IPS-15b (cell line): ENCODE data around the gene SELENON.
"Not testable (repeated sequence)": the region's sequence is repeated elsewhere in the genome, so short reads cannot be mapped to it uniquely, and the experiment has no call there.

Experiments used
- H3K27me3 ChIP-seq: one replicate; pipeline ENCODE4 v1.6.1; 2013; ENCODE audit warnings: low read length; ENCODE audit not compliant: control insufficient read depth, insufficient read depth
- H3K36me3 ChIP-seq: one replicate; pipeline ENCODE4 v1.6.1; 2013; ENCODE audit warnings: low read length; ENCODE audit not compliant: control insufficient read depth, insufficient read depth
- H3K4me1 ChIP-seq: one replicate; pipeline ENCODE4 v1.6.1; 2013; ENCODE audit warnings: mild to moderate bottlenecking, low read length; ENCODE audit not compliant: control insufficient read depth, insufficient read depth
- H3K4me3 ChIP-seq: one replicate; pipeline ENCODE4 v1.5.1; 2013; ENCODE audit warnings: low read depth, low read length
- H3K9ac ChIP-seq: one replicate; pipeline ENCODE4 v1.6.1; 2013; ENCODE audit warnings: low read depth, mild to moderate bottlenecking, low read length
- H3K9me3 ChIP-seq: one replicate; pipeline ENCODE4 v1.6.1; 2013; ENCODE audit warnings: mild to moderate bottlenecking, low read length; ENCODE audit not compliant: control insufficient read depth, insufficient read depth

Gene SELENON

GRCh38 chr1:25831569-25832196 is 31.7 kb downstream of the SELENON start:
- Histone ChIP-seq H3K4me3 (no peak overlapping the region), H3K4me1 (no peaks in the 10 kb centered on the region), H3K9ac (no peak overlapping the region), H3K27me3 (no peaks in the 10 kb centered on the region), H3K9me3 (no peaks in the 10 kb centered on the region), H3K36me3 (peaks cover 28% of the 10 kb centered on the region)

- no peaks in the 10 kb centered on the region for H3K9me3 ChIP-seq
- peaks cover 26% of the 10 kb centered on the region for H3K36me3 ChIP-seq
- no peaks in the 10 kb centered on the region for H3K4me1 ChIP-seq
- no peak overlapping the region for H3K4me3 ChIP-seq
- H3K27me3 ChIP-seq: no peaks in the 10 kb centered on the region
- H3K9ac ChIP-seq: no peak overlapping the region
Observed at GRCh38 chr1:25832336-25833037, 32.5 kb downstream of the SELENON start.

DNA sequence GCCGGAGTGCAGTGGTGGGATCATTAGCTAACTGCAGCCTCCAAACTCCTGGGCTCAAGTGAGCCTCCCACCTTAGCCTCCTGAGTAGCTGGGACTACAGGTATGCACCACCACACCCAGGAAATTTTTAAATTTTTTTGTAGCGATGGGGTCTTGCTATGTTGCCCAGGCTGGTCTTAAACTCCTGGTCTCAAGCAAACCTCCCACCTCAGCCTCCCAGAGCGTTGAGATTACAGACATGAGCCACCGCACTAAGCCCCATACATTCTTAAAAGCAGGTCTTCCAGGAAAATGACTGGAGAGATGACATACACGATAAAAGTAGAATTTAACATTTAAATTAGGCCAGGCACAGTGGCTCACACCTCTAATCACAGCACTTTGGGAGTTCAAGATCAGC is 33.2 kb downstream of the SELENON start:
- H3K4me3 ChIP-seq: no peak overlapping the region
- H3K36me3 ChIP-seq: peaks cover 25% of the 10 kb centered on the region
- no peak overlapping the region for H3K9ac ChIP-seq
- H3K9me3 ChIP-seq: no peaks in the 10 kb centered on the region
- no peaks in the 10 kb centered on the region for H3K27me3 ChIP-seq
- H3K4me1 ChIP-seq: no peaks in the 10 kb centered on the region

DNA sequence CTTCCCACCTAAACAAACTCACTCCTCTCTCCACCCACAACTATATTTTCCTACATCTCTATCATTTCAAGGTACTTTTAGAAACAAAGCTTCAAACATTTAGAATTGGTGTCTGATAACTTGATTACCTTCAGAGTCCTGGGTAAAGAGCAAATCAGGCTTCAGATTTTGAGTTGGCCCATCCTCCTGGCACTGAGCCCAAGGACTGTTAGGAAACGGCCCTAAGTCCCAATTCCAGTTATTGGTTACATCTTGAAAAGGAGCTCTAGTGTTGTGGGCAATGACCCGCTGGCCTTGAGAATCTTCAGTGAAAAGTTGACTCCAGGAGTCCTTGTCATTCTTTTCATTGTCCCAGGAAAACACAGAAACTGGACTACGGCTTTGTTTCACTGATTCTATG is 34.9 kb downstream of the SELENON start:
- Histone ChIP-seq H3K4me3 (no peak overlapping the region), H3K36me3 (peaks cover 15% of the 10 kb centered on the region), H3K4me1 (no peaks in the 10 kb centered on the region), H3K9ac (no peak overlapping the region), H3K9me3 (no peaks in the 10 kb centered on the region), H3K27me3 (no peaks in the 10 kb centered on the region)

DNA sequence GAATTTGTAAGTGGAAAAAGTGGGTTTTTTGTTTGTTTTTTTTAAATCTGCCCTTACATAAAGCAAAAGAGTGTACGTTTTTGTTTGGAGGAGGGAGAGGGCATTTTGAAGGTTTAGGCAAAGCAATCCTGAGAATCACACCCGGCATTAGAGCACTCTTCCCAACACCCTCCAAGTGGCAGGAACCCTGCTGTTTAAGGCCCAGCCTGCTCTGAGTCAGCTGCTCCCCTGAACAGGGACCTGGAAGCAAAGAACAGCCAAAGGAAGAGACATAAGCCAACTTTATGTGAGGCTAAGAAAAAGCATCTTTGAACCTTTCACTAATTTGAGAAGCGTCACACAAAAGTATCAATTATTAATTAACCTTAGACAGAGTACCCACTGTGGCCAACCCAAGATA is 36.7 kb downstream of the SELENON start:
- Histone ChIP-seq H3K27me3 (no peaks in the 10 kb centered on the region), H3K36me3 (peaks cover 15% of the 10 kb centered on the region), H3K4me1 (no peaks in the 10 kb centered on the region), H3K9ac (no peak overlapping the region), H3K9me3 (no peaks in the 10 kb centered on the region), H3K4me3 (no peak overlapping the region)

DNA sequence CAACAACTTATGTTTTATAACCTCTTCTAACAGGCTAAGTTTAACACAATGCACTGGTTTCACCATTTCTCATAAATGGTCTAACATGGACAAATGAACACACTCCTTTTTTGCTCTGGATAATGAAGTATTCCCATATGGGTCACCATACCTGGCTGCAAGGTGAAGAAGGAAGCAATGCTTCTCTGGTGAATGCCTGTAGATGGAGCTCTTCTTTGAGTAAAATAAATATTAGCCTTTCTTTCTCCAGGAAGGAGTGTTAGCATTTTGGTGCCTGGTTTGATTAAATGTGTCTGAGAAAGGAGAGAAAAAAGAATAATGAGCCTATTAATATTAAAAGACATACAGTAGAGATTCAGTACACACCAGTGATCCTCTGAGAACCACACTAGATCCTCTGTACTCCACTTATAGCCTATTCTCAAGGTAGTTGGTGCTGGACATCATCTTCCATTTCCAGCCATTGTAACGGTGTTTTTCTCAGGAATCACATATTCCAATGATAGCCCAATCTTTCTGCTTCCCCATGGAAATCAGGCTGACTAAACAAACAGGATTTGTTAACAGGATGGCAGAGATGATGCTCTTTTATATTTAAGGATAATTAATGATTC is 37.4 kb downstream of the SELENON start:
- H3K4me1 ChIP-seq: no peaks in the 10 kb centered on the region
- H3K36me3 ChIP-seq: peaks cover 12% of the 10 kb centered on the region
- H3K4me3 ChIP-seq: no peak overlapping the region
- no peaks in the 10 kb centered on the region for H3K27me3 ChIP-seq
- no peak overlapping the region for H3K9ac ChIP-seq
- no peaks in the 10 kb centered on the region for H3K9me3 ChIP-seq

- not testable (repeated sequence) for H3K4me1 ChIP-seq, H3K9me3 ChIP-seq, H3K9ac ChIP-seq, H3K27me3 ChIP-seq, H3K36me3 ChIP-seq, H3K4me3 ChIP-seq
Observed at GRCh38 chr1:25839808-25840207, 39.8 kb downstream of the SELENON start.

- Histone ChIP-seq H3K4me1 (no peaks in the 10 kb centered on the region), H3K9ac (no peak overlapping the region), H3K4me3 (no peak overlapping the region), H3K27me3 (no peaks in the 10 kb centered on the region), H3K36me3 (no peaks in the 10 kb centered on the region), H3K9me3 (no peaks in the 10 kb centered on the region)
Observed at GRCh38 chr1:25843483-25843882, 43.5 kb downstream of the SELENON start.

DNA sequence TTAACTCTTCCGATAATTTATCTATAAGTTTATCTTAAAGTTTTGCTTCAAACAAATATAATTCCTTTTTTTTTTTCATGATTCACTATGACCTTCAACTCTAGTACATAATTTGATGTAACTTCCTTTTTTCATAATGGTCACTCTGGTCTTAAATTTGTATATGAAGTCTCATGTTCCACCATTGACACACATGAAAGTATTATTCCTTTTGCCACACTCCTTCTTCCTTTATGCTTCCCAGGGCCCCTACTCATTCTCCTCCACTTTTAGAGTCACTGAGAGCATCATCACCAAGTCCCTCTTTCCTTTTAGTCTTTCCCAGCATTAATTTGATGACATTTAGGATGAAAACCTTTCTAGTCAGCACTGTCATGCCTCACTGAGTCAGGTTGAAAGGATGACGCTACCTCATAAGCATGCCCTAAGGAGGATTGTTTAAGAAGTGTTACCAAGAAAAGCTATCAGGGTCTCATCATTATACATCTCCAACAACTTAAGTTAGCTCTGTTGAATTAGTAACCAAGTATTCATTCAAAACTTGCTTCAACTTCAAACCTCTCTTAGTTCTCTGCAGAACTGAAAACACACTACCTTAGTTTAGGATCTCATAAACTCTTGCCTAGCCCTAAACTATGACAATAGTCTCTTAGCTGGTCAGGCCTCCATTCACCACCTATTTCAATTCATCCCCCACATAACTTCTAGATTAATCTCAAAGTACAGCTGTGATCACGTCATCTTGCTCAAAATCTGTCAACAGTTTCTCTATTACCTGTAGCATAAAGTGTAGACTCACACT is 44.7 kb downstream of the SELENON start:
- Histone ChIP-seq H3K4me3 (no peak overlapping the region), H3K4me1 (no peaks in the 10 kb centered on the region), H3K36me3 (no peaks in the 10 kb centered on the region), H3K27me3 (no peaks in the 10 kb centered on the region), H3K9ac (no peak overlapping the region), H3K9me3 (no peaks in the 10 kb centered on the region)

DNA sequence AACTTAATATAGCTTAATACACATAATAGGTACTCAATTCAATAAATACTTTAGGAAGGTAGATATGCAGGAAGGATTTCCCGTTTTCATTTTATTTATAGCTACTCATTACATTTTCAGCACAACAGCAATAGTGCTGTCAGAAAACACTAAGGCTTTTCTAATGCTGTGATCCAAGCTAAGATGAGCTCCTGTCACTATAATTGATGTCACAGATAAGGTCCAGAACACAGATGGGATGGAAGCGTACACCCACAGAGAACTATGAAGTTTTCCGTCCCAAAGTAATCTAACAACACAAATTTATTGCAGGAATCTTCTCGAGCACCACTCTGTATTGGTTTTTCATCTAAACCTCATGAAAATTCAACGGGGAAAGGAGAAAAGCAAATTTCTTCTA is 45.7 kb downstream of the SELENON start:
- Histone ChIP-seq H3K4me3 (no peak overlapping the region), H3K27me3 (no peaks in the 10 kb centered on the region), H3K36me3 (no peaks in the 10 kb centered on the region), H3K9me3 (no peaks in the 10 kb centered on the region), H3K9ac (no peak overlapping the region), H3K4me1 (no peaks in the 10 kb centered on the region)

DNA sequence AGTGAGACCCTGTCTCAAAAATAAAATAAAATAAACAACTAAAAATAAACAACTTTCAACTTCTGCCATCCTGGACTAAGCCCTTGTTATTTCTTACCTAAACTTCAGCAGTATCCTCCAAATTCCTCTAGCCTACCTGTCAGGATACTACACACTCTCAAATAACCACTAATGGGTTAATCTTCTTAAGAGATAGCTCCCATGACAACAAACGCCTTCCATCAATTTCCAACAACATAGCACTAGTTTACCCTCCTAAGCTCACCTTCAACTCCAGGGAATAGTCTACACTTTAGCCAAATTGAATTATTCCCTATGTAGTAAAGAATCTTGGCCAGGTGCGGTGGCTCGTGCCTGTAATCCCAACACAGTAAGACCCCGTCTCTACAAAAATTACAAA is 47.9 kb downstream of the SELENON start:
- H3K27me3 ChIP-seq: no peaks in the 10 kb centered on the region
- H3K9me3 ChIP-seq: no peaks in the 10 kb centered on the region
- H3K4me1 ChIP-seq: no peaks in the 10 kb centered on the region
- H3K36me3 ChIP-seq: no peaks in the 10 kb centered on the region
- no peak overlapping the region for H3K9ac ChIP-seq
- H3K4me3 ChIP-seq: no peak overlapping the region
